Measurements from ENCODE around the gene HAUS7.

The HAUS7 gene

GRCh38 chrX:153421856-153422255, 48.5 kb downstream of the HAUS7 start (continued):
- TF ChIP-seq POU6F1 (CRISPR knock-in tag; IDR thresholded peaks at IDR 0.05; ENCODE audit: borderline replicate concordance, low read depth) (no peak), ISL1 (CRISPR knock-in tag; IDR thresholded peaks at IDR 0.05) (no peak), ZNF70 (CRISPR knock-in tag; IDR thresholded peaks at IDR 0.05) (no peak), RARB (CRISPR knock-in tag; IDR thresholded peaks at IDR 0.05) (no peak), GLIS3 (CRISPR knock-in tag; IDR thresholded peaks at IDR 0.05) (no peak), CREB5 (CRISPR knock-in tag; IDR thresholded peaks at IDR 0.05; ENCODE audit: low read depth) (no peak), TSHZ2 (CRISPR knock-in tag; IDR thresholded peaks at IDR 0.05) (no peak), TOX (CRISPR knock-in tag; IDR thresholded peaks at IDR 0.05; ENCODE audit: borderline replicate concordance) (no peak)

- TF ChIP-seq POU6F1 (CRISPR knock-in tag; IDR thresholded peaks at IDR 0.05; ENCODE audit: borderline replicate concordance, low read depth) (no peak), GLIS3 (CRISPR knock-in tag; IDR thresholded peaks at IDR 0.05) (no peak), ESRRG (CRISPR knock-in tag; IDR thresholded peaks at IDR 0.05) (no peak), ZNF565 (CRISPR knock-in tag; conservative IDR thresholded peaks at IDR 0.05; ENCODE audit: low read depth) (no peak), ISL1 (CRISPR knock-in tag; IDR thresholded peaks at IDR 0.05) (no peak), ZFP30 (CRISPR knock-in tag; IDR thresholded peaks at IDR 0.05) (no peak), BACH2 (CRISPR knock-in tag; IDR thresholded peaks at IDR 0.05; ENCODE audit: borderline replicate concordance) (no peak), SNAI2 (CRISPR knock-in tag; IDR thresholded peaks at IDR 0.05) (no peak), PATZ1 (CRISPR knock-in tag; IDR thresholded peaks at IDR 0.05; ENCODE audit: borderline replicate concordance) (no peak), CSDC2 (CRISPR knock-in tag; IDR thresholded peaks at IDR 0.05) (no peak)
- ATAC-seq = no peak
Measured at GRCh38 chrX:153420851-153421599, 49.4 kb downstream of the HAUS7 start.

GRCh38 chrX:153417637-153418036, 52.7 kb downstream of the HAUS7 start:
- ATAC-seq = no peak
- TF ChIP-seq ZFP30 (CRISPR knock-in tag; IDR thresholded peaks at IDR 0.05) (no peak), ZNF565 (CRISPR knock-in tag; conservative IDR thresholded peaks at IDR 0.05; ENCODE audit: low read depth) (no peak), CREB5 (CRISPR knock-in tag; IDR thresholded peaks at IDR 0.05; ENCODE audit: low read depth) (no peak), BACH2 (CRISPR knock-in tag; IDR thresholded peaks at IDR 0.05; ENCODE audit: borderline replicate concordance) (no peak), GLIS3 (CRISPR knock-in tag; IDR thresholded peaks at IDR 0.05) (no peak), RARB (CRISPR knock-in tag; IDR thresholded peaks at IDR 0.05) (no peak), ESRRG (CRISPR knock-in tag; IDR thresholded peaks at IDR 0.05) (no peak), PATZ1 (CRISPR knock-in tag; IDR thresholded peaks at IDR 0.05; ENCODE audit: borderline replicate concordance) (no peak), ARNTL (CRISPR knock-in tag; IDR thresholded peaks at IDR 0.05; ENCODE audit: borderline replicate concordance, low read depth) (no peak)
